ENCODE data around the gene IQCH.

DNA sequence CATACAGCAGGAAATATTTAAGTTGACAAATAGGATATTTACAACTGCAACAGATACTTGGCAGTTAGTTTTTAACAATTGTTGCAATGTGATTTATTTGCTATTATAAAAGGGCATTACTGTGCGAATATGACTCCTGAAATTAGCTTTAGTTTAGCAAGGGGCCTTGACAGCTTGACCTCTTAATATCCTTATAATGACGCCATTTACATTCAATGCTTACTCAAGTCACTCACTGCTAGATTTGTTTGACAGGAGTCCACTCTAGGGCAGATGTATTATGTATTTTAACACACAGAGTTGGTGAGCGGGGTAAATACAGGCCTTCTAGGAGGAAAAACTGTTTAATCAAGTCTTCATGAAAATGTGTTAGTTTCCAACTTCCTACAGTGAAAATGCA lies 208.3 kb downstream of the IQCH start:
- no peak for TF ChIP-seq ZNF561 (CRISPR knock-in tag; conservative IDR thresholded peaks at IDR 0.05)
- TF ChIP-seq, protein P1, sequence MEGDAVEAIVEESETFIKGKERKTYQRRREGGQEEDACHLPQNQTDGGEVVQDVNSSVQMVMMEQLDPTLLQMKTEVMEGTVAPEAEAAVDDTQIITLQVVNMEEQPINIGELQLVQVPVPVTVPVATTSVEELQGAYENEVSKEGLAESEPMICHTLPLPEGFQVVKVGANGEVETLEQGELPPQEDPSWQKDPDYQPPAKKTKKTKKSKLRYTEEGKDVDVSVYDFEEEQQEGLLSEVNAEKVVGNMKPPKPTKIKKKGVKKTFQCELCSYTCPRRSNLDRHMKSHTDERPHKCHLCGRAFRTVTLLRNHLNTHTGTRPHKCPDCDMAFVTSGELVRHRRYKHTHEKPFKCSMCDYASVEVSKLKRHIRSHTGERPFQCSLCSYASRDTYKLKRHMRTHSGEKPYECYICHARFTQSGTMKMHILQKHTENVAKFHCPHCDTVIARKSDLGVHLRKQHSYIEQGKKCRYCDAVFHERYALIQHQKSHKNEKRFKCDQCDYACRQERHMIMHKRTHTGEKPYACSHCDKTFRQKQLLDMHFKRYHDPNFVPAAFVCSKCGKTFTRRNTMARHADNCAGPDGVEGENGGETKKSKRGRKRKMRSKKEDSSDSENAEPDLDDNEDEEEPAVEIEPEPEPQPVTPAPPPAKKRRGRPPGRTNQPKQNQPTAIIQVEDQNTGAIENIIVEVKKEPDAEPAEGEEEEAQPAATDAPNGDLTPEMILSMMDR (IDR thresholded peaks at IDR 0.05 in 2 of 3, conservative IDR thresholded peaks at IDR 0.05 in 1 of 3; ENCODE audit: insufficient read depth in 2 of 3, low read depth in 1 of 3, low read length in 3 of 3), result no peak
- TF ChIP-seq, protein P2, sequence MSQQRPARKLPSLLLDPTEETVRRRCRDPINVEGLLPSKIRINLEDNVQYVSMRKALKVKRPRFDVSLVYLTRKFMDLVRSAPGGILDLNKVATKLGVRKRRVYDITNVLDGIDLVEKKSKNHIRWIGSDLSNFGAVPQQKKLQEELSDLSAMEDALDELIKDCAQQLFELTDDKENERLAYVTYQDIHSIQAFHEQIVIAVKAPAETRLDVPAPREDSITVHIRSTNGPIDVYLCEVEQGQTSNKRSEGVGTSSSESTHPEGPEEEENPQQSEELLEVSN (IDR thresholded peaks at IDR 0.05; ENCODE audit: borderline replicate concordance in 1 of 2, extremely low read depth in 1 of 2, insufficient read depth in 1 of 2, insufficient read length in 1 of 2, low read depth in 1 of 2, low read length in 1 of 2, poor library complexity in 1 of 2, severe bottlenecking in 1 of 2), result no peak
- no peak for TF ChIP-seq SIN3A (IDR thresholded peaks at IDR 0.05; ENCODE audit: borderline replicate concordance in 2 of 2, control insufficient read depth in 1 of 2, low read depth in 2 of 2, low read length in 2 of 2)
- TF ChIP-seq RNF2 (IDR thresholded peaks at IDR 0.05), result no peak
- no peak for TF ChIP-seq EGR1 (conservative IDR thresholded peaks at IDR 0.05)
- TF ChIP-seq, protein P3, sequence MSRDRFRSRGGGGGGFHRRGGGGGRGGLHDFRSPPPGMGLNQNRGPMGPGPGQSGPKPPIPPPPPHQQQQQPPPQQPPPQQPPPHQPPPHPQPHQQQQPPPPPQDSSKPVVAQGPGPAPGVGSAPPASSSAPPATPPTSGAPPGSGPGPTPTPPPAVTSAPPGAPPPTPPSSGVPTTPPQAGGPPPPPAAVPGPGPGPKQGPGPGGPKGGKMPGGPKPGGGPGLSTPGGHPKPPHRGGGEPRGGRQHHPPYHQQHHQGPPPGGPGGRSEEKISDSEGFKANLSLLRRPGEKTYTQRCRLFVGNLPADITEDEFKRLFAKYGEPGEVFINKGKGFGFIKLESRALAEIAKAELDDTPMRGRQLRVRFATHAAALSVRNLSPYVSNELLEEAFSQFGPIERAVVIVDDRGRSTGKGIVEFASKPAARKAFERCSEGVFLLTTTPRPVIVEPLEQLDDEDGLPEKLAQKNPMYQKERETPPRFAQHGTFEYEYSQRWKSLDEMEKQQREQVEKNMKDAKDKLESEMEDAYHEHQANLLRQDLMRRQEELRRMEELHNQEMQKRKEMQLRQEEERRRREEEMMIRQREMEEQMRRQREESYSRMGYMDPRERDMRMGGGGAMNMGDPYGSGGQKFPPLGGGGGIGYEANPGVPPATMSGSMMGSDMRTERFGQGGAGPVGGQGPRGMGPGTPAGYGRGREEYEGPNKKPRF (IDR thresholded peaks at IDR 0.05; ENCODE audit: low read depth, low read length), result no peak
- TF ChIP-seq, protein P4, sequence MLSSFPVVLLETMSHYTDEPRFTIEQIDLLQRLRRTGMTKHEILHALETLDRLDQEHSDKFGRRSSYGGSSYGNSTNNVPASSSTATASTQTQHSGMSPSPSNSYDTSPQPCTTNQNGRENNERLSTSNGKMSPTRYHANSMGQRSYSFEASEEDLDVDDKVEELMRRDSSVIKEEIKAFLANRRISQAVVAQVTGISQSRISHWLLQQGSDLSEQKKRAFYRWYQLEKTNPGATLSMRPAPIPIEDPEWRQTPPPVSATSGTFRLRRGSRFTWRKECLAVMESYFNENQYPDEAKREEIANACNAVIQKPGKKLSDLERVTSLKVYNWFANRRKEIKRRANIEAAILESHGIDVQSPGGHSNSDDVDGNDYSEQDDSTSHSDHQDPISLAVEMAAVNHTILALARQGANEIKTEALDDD (IDR thresholded peaks at IDR 0.05), result no peak
- no peak for TF ChIP-seq ARHGAP35 (IDR thresholded peaks at IDR 0.05; ENCODE audit: partially characterized antibody)
- no peak for TF ChIP-seq RFX1 (IDR thresholded peaks at IDR 0.05)
- no peak for TF ChIP-seq POLR2A (conservative IDR thresholded peaks at IDR 0.05)
- TF ChIP-seq RB1 (IDR thresholded peaks at IDR 0.05; ENCODE audit: low read depth), result no peak
- TF ChIP-seq, protein P5, sequence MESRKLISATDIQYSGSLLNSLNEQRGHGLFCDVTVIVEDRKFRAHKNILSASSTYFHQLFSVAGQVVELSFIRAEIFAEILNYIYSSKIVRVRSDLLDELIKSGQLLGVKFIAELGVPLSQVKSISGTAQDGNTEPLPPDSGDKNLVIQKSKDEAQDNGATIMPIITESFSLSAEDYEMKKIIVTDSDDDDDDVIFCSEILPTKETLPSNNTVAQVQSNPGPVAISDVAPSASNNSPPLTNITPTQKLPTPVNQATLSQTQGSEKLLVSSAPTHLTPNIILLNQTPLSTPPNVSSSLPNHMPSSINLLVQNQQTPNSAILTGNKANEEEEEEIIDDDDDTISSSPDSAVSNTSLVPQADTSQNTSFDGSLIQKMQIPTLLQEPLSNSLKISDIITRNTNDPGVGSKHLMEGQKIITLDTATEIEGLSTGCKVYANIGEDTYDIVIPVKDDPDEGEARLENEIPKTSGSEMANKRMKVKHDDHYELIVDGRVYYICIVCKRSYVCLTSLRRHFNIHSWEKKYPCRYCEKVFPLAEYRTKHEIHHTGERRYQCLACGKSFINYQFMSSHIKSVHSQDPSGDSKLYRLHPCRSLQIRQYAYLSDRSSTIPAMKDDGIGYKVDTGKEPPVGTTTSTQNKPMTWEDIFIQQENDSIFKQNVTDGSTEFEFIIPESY (CRISPR knock-in tag; IDR thresholded peaks at IDR 0.05), result no peak
- no peak for TF ChIP-seq CBX8 (IDR thresholded peaks at IDR 0.05; ENCODE audit: borderline replicate concordance, extremely low read depth, low read depth, low read length, poor library complexity, severe bottlenecking)

All from K562 (cell line).